ENCODE data around the gene CXorf58.

GRCh38 chrX:23981711-23982110 lies 73.9 kb downstream of the CXorf58 start:
- no peak for TF ChIP-seq OSR1 (CRISPR knock-in tag; IDR thresholded peaks at IDR 0.05)
- no peak for TF ChIP-seq ZNF8 (CRISPR knock-in tag; IDR thresholded peaks at IDR 0.05)
- no peak for TF ChIP-seq ZFP3 (CRISPR knock-in tag; IDR thresholded peaks at IDR 0.05)
- TF ChIP-seq GLIS3 (CRISPR knock-in tag; IDR thresholded peaks at IDR 0.05): no peak
- TF ChIP-seq PATZ1 (CRISPR knock-in tag; IDR thresholded peaks at IDR 0.05; ENCODE audit: borderline replicate concordance): no peak
- no peak for TF ChIP-seq TSHZ2 (CRISPR knock-in tag; IDR thresholded peaks at IDR 0.05)
- TF ChIP-seq BACH2 (CRISPR knock-in tag; IDR thresholded peaks at IDR 0.05; ENCODE audit: borderline replicate concordance): no peak
- no peak for TF ChIP-seq ARNTL (CRISPR knock-in tag; IDR thresholded peaks at IDR 0.05; ENCODE audit: borderline replicate concordance, low read depth)
- TF ChIP-seq RARB (CRISPR knock-in tag; IDR thresholded peaks at IDR 0.05): no peak
- TF ChIP-seq SNAI2 (CRISPR knock-in tag; IDR thresholded peaks at IDR 0.05): no peak
- no peak for TF ChIP-seq ZNF70 (CRISPR knock-in tag; IDR thresholded peaks at IDR 0.05)
- no peak for TF ChIP-seq ZFP30 (CRISPR knock-in tag; IDR thresholded peaks at IDR 0.05)
